T-cell (primary cell): ENCODE results near the gene TMEM215. TPM values are rescaled to one million over a fixed set of nuclear protein-coding genes. Genes with fewer than 3 reads are reported as not detected.

Source experiments
- ATAC-seq, 4 experiments: fragments of 200-7000 bp in 3 of 4; fragments of 150-1000 bp in 1 of 4; cut with Tn5 transposase; replicated peaks in 1 of 4; 1 replicate in 3 of 4; 2 replicates in 1 of 4; pipeline ENCODE4 v1.10.0; 2021; ENCODE audit warnings: moderate library complexity in 3 of 4, mild to moderate bottlenecking in 2 of 4, moderate number of reproducible peaks in 1 of 4
- CTCF ChIA-PET, 2 donors: fragments of 300-600 bp; sonication (Branson Sonifier 250); formaldehyde crosslinking; loops; one replicate each; lab custom pipeline; 2022; ENCODE audit warnings: antibody characterized with exemption in 2 of 2; lab: Charles Lee
- POLR2A ChIA-PET, 2 donors: fragments of 300-600 bp; sonication (Branson Sonifier 250); formaldehyde crosslinking; loops; one replicate each; lab custom pipeline; 2022; ENCODE audit warnings: antibody characterized with exemption in 2 of 2; lab: Charles Lee
- DNase-seq, 35 experiments: peaks; one replicate each; pipeline versions ENCODE4 v3.0.0 to v3.0.0-alpha.2; 2013 to 2023
- H3K27ac ChIP-seq: one replicate; pipeline ENCODE4 v1.5.1; 2013; ENCODE audit warnings: low read length
- H3K27me3 ChIP-seq, 2 experiments: replicated peaks in 1 of 2; 1 replicate in 1 of 2; 2 replicates in 1 of 2; pipeline versions ENCODE4 v1.6.1 to v1.7.0; 2013; ENCODE audit warnings: low read length in 1 of 2, mixed read lengths in 1 of 2; ENCODE audit not compliant: control insufficient read depth in 2 of 2, insufficient read depth in 2 of 2; ENCODE audit errors: extremely low read depth in 1 of 2
- H3K36me3 ChIP-seq, 2 donors: 1 replicate in 1 of 2; 2 replicates in 1 of 2; pipeline versions ENCODE4 v1.6.1 to v1.7.0; 2013; ENCODE audit warnings: low read length in 1 of 2; ENCODE audit not compliant: control insufficient read depth in 2 of 2, insufficient read depth in 1 of 2; ENCODE audit errors: extremely low read depth in 1 of 2
- H3K4me1 ChIP-seq, 2 experiments: 1 replicate in 1 of 2; 2 replicates in 1 of 2; pipeline versions ENCODE4 v1.6.1 to v1.7.0; 2013; ENCODE audit warnings: low read length in 2 of 2, mixed read lengths in 1 of 2; ENCODE audit not compliant: insufficient read depth in 2 of 2, control insufficient read depth in 1 of 2; ENCODE audit errors: extremely low read depth in 1 of 2
- H3K4me3 ChIP-seq, 2 donors: 1 replicate in 1 of 2; 2 replicates in 1 of 2; pipeline versions ENCODE4 v1.5.1 to v1.7.0; 2013; ENCODE audit warnings: mild to moderate bottlenecking in 2 of 2, low read length in 1 of 2, moderate library complexity in 1 of 2; ENCODE audit not compliant: control insufficient read depth in 1 of 2; ENCODE audit errors: extremely low read depth in 1 of 2
- H3K9me3 ChIP-seq: 2 replicates; pipeline ENCODE4 v1.7.0; 2013
- H3K27ac Mint-ChIP-seq, 2 donors: one replicate each; pipeline ENCODE4 v1.8.0; 2020 to 2021; ENCODE audit warnings: mild to moderate bottlenecking in 2 of 2, mixed read lengths in 2 of 2
- H3K27me3 Mint-ChIP-seq, 2 donors: one replicate each; pipeline ENCODE4 v1.8.0; 2021 to 2022; ENCODE audit warnings: mixed read lengths in 2 of 2
- H3K36me3 Mint-ChIP-seq: one replicate; pipeline ENCODE4 v1.8.0; 2021; ENCODE audit warnings: mixed read lengths
- H3K4me1 Mint-ChIP-seq, 3 donors: one replicate each; pipeline ENCODE4 v1.8.0; 2020 to 2022; ENCODE audit warnings: mixed read lengths in 3 of 3, mild to moderate bottlenecking in 1 of 3
- H3K4me3 Mint-ChIP-seq, 3 donors: one replicate each; pipeline ENCODE4 v1.8.0; 2020 to 2022; ENCODE audit warnings: mild to moderate bottlenecking in 3 of 3, mixed read lengths in 3 of 3, moderate library complexity in 3 of 3
- H3K9me3 Mint-ChIP-seq, 3 donors: one replicate each; pipeline ENCODE4 v1.8.0; 2020 to 2022; ENCODE audit warnings: mixed read lengths in 3 of 3
- WGBS: methylation state at CpG from one replicate; pipeline ENCODE4 v1.1.5; 2013; ENCODE audit warnings: missing lambda C conversion rate; ENCODE audit not compliant: insufficient coverage; 5-methylcytosine and 5-hydroxymethylcytosine counted together
- total RNA-seq, 35 experiments: library from RNA in 6 of 35; stranded (reverse) in 6 of 35; fragments of 120-200 nt in 1 of 35; gene quantifications; one replicate each; pipeline versions ENCODE4 v1.2.1 to v1.2.4 and lab custom pipeline; 2013 to 2026

The TMEM215 gene
- total RNA-seq, 5 donors from 2014 or later (not counting 1 experiment from before 2014, with no cell fraction given) = not detected

DNA sequence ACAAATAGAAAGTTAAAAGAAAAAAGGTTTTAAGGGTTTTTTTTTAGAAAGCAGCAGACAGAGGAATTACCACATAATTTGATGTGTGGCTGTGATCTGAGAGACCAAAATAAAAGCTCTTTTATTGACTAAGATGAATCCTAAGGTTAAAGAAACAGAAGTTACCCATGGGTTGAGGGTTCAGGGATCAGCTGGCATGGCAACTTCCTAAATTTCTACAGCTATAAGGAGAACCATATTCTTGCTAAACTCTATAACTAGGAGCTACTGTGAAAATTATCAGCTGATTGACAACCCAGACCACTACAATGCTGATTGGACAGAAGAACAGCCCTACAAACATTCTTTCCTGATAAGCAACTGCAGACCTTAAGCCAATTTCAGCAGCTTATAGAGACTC, 40.2 kb downstream of the TMEM215 start:
- no peak overlapping the region for H3K27ac Mint-ChIP-seq
- no peak overlapping the region for H3K4me3 ChIP-seq
- H3K27me3 Mint-ChIP-seq = peaks cover 20 to 35% of the 10 kb centered on the region in 2 donors
- H3K27me3 ChIP-seq = peaks cover 0 to 2% of the 10 kb centered on the region in 2 experiments
- H3K4me1 ChIP-seq = no peaks in the 10 kb centered on the region
- POLR2A ChIA-PET = no interaction called here
- ATAC-seq (no peak), DNase-seq (no peak)
- no peak overlapping the region for H3K27ac ChIP-seq
- H3K4me1 Mint-ChIP-seq = no peaks in the 10 kb centered on the region
- H3K9me3 ChIP-seq = no peaks in the 10 kb centered on the region
- CTCF ChIA-PET = no interaction called here
- H3K36me3 ChIP-seq = no peaks in the 10 kb centered on the region
- H3K4me3 Mint-ChIP-seq = no peak overlapping the region
- H3K36me3 Mint-ChIP-seq = no peaks in the 10 kb centered on the region
- no peaks in the 10 kb centered on the region for H3K9me3 Mint-ChIP-seq

DNA sequence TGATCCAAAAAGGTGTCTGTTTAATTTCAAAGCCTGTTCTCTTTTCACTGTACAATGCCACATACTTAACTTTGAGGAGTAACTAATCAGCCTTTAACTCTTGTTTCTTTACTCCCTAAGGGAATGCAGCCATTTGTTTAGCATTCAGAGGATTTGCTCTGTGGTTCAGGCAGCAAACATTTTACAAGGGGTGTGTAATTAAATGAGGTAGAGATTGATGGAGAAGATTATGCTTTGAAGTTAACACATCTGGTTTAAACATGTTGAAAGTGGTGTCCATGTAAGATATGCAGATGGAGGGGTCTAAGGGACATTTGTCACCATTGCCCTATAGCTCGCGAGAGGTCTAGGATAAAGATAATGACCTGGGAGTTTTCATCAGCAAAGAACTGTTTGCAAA, 41.9 kb downstream of the TMEM215 start:
- Histone ChIP-seq H3K9me3 (no peaks in the 10 kb centered on the region), H3K36me3 (no peaks in the 10 kb centered on the region), H3K4me3 (no peak overlapping the region), H3K27me3 (peaks cover 0 to 2% of the 10 kb centered on the region in 2 experiments), H3K4me1 (no peaks in the 10 kb centered on the region), H3K27ac (no peak overlapping the region)
- Mint-ChIP-seq H3K9me3 (no peaks in the 10 kb centered on the region), H3K4me1 (no peaks in the 10 kb centered on the region), H3K36me3 (no peaks in the 10 kb centered on the region), H3K27me3 (peaks cover 22 to 42% of the 10 kb centered on the region in 2 donors), H3K27ac (no peak overlapping the region), H3K4me3 (no peak overlapping the region)
- WGBS = 75% methylated on average over 2 of the region's 2 CpGs
- ChIA-PET POLR2A (no interaction called here), CTCF (no interaction called here)
- ATAC-seq = no peak
- DNase-seq = no peak

DNA sequence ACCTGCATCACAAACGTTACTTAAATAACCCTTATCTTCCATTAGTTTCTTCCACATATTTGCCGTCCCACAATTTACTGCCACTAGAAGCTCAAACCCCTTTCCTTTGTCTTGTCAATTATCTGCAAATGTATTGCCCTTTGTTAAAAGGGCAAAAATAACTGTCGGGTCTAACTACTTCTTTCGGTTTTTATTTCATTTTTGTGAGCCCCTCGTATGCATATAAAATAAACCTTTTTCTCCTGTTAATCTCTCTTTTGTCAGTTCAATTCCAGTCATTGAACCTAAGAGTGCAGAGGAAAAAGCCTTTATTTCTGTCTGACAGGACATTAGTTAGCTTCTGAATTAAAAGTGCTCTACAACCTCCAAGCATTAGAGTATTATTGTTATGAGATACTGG, 45.5 kb downstream of the TMEM215 start:
- H3K27me3 ChIP-seq = peaks cover 0 to 3% of the 10 kb centered on the region in 2 experiments
- Mint-ChIP-seq H3K4me1 (no peaks in the 10 kb centered on the region), H3K9me3 (no peaks in the 10 kb centered on the region), H3K27ac (no peak overlapping the region), H3K4me3 (no peak overlapping the region), H3K27me3 (peaks cover 18 to 40% of the 10 kb centered on the region in 2 donors), H3K36me3 (no peaks in the 10 kb centered on the region)
- CTCF ChIA-PET = no interaction called here
- no peak overlapping the region for H3K27ac ChIP-seq
- POLR2A ChIA-PET = no interaction called here
- no peaks in the 10 kb centered on the region for H3K4me1 ChIP-seq
- H3K9me3 ChIP-seq = no peaks in the 10 kb centered on the region
- no peaks in the 10 kb centered on the region for H3K36me3 ChIP-seq
- no peak for ATAC-seq
- WGBS = 82% methylated on average over 4 of the region's 5 CpGs
- no peak for DNase-seq
- no peak overlapping the region for H3K4me3 ChIP-seq

DNA sequence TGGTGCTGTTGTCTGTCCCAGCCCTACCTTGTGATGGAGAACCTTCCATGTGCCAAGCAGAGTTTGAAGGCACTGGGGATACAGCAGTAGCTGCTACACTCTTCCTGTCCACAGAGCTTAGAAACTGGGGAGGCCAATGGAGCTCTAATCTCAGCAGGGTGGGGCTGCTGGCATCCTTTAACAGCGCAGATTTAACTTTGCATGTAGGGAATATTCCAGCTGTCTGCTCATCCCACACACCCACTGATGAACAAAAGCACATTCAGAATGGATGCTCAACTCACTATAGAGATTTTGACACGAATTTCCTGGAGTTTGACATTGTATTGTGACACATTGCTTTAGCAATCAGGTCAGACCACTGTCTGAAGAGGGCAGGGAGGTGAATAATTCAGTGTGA, 49.0 kb downstream of the TMEM215 start:
- ChIA-PET POLR2A (no interaction called here), CTCF (no interaction called here)
- DNase-seq (no peak), ATAC-seq (no peak)
- Mint-ChIP-seq H3K36me3 (no peaks in the 10 kb centered on the region), H3K9me3 (no peaks in the 10 kb centered on the region), H3K4me1 (no peaks in the 10 kb centered on the region), H3K4me3 (no peak overlapping the region), H3K27ac (no peak overlapping the region), H3K27me3 (peaks cover 2 to 26% of the 10 kb centered on the region in 2 donors)
- Histone ChIP-seq H3K36me3 (no peaks in the 10 kb centered on the region), H3K4me3 (no peak overlapping the region), H3K27ac (no peak overlapping the region), H3K4me1 (no peaks in the 10 kb centered on the region), H3K9me3 (no peaks in the 10 kb centered on the region), H3K27me3 (peaks cover 0 to 3% of the 10 kb centered on the region in 2 experiments)
- WGBS = 100% methylated on average over 1 of the region's 2 CpGs

Other genes with a start within 250 kb of the TMEM215 start
- 10 to 100 TPM; 19.1 to 41.8 (median 33.5) TPM for gene SMIM27, start 231.2 kb upstream of the TMEM215 start, total RNA-seq
- gene TOPORS, start 231.0 kb upstream of the TMEM215 start, total RNA-seq = 10 to 100 TPM; 14.8 to 28.3 (median 16.8) TPM
- gene NDUFB6, start 210.4 kb upstream of the TMEM215 start, total RNA-seq = 10 to 100 TPM; 14.8 to 21.9 (median 18.3) TPM
- not detected for gene TAF1L, start 147.9 kb upstream of the TMEM215 start, total RNA-seq
- gene APTX, start 218.1 kb downstream of the TMEM215 start, total RNA-seq = 10 to 100 TPM; 22.4 to 29.7 (median 24.1) TPM
- 100 to 1,000 TPM in 2 of 5 donors, 10 to 100 TPM in 3; 66.5 to 170 (median 69.9) TPM for gene DNAJA1, start 241.7 kb downstream of the TMEM215 start, total RNA-seq